MM.1S (cell line): ENCODE results near the gene IL17RE.

Experiments used
- DNase-seq: peaks from one replicate; pipeline ENCODE4 v3.0.0-alpha.2; 2015
- H2AFZ ChIP-seq: fragments of 300-600 bp; sonication (generic); 2 replicates; pipeline ENCODE4 v1.6.0; 2016; ENCODE audit warnings: antibody characterized with exemption, low read length
- H3F3A ChIP-seq: fragments of 300-600 bp; sonication (generic); 2 replicates; pipeline ENCODE4 v1.6.1; 2016; ENCODE audit warnings: mild to moderate bottlenecking, antibody characterized with exemption, low read length, moderate library complexity, mixed read lengths; ENCODE audit not compliant: insufficient read depth
- H3K27ac ChIP-seq: fragments of 300-600 bp; sonication (generic); 2 replicates; pipeline ENCODE4 v1.5.1; 2016; ENCODE audit warnings: mild to moderate bottlenecking, low read length
- H3K27me3 ChIP-seq: fragments of 300-600 bp; sonication (generic); replicated peaks from 2 replicates; pipeline ENCODE4 v1.6.0; 2016; ENCODE audit warnings: low read length; ENCODE audit not compliant: insufficient read depth
- H3K36me3 ChIP-seq: fragments of 300-600 bp; sonication (generic); replicated peaks from 2 replicates; pipeline ENCODE4 v1.6.1; 2016; ENCODE audit warnings: mild to moderate bottlenecking, low read length, mixed read lengths; ENCODE audit not compliant: insufficient read depth
- H3K4me1 ChIP-seq: fragments of 300-600 bp; sonication (generic); 2 replicates; pipeline ENCODE4 v1.6.1; 2016; ENCODE audit warnings: low read length, mixed read lengths
- H3K4me2 ChIP-seq: fragments of 300-600 bp; sonication (generic); 2 replicates; pipeline ENCODE4 v1.6.0; 2016; ENCODE audit warnings: low read depth, low read length
- H3K4me3 ChIP-seq: fragments of 300-600 bp; sonication (generic); 2 replicates; pipeline ENCODE4 v1.5.1; 2016; ENCODE audit warnings: low read length, mixed read lengths
- H3K79me2 ChIP-seq: fragments of 300-600 bp; sonication (generic); 2 replicates; pipeline ENCODE4 v1.6.1; 2016; ENCODE audit warnings: mixed run types, low read length, mixed read lengths
- H3K9ac ChIP-seq: fragments of 300-600 bp; sonication (generic); 2 replicates; pipeline ENCODE4 v1.6.1; 2016; ENCODE audit warnings: low read length, mixed read lengths
- H3K9me2 ChIP-seq: fragments of 300-600 bp; sonication (generic); replicated peaks from 2 replicates; pipeline ENCODE4 v1.6.1; 2016; ENCODE audit warnings: mild to moderate bottlenecking, low read length, mixed read lengths; ENCODE audit not compliant: insufficient read depth
- H3K9me3 ChIP-seq: fragments of 300-600 bp; sonication (generic); replicated peaks from 2 replicates; pipeline ENCODE4 v1.6.1; 2016; ENCODE audit warnings: mild to moderate bottlenecking, low read length, mixed read lengths; ENCODE audit not compliant: insufficient read depth
- H4K20me1 ChIP-seq: fragments of 300-600 bp; sonication (generic); 2 replicates; pipeline ENCODE4 v1.6.1; 2016; ENCODE audit warnings: mild to moderate bottlenecking, low read length, moderate library complexity, mixed read lengths; ENCODE audit not compliant: insufficient read depth
- EZH2 ChIP-seq: fragments of 300-600 bp; sonication (generic); optimal IDR thresholded peaks from 2 replicates; pipeline ENCODE3; 2017; ENCODE audit warnings: low read depth, mild to moderate bottlenecking, antibody characterized with exemption, low read length, mixed read lengths
- EZH2phosphoT487 ChIP-seq: fragments of 300-600 bp; sonication (generic); IDR thresholded peaks from 2 replicates; pipeline ENCODE4 v1.6.1; 2018; ENCODE audit warnings: antibody characterized with exemption, low read length
- TF ChIP-seq, protein P1 (sequence below): fragments of 300-600 bp; sonication (generic); IDR thresholded peaks from 2 replicates; pipeline ENCODE4 v1.5.1; 2016; ENCODE audit warnings: antibody characterized with exemption, low read length, mixed read lengths

Gene IL17RE

DNA sequence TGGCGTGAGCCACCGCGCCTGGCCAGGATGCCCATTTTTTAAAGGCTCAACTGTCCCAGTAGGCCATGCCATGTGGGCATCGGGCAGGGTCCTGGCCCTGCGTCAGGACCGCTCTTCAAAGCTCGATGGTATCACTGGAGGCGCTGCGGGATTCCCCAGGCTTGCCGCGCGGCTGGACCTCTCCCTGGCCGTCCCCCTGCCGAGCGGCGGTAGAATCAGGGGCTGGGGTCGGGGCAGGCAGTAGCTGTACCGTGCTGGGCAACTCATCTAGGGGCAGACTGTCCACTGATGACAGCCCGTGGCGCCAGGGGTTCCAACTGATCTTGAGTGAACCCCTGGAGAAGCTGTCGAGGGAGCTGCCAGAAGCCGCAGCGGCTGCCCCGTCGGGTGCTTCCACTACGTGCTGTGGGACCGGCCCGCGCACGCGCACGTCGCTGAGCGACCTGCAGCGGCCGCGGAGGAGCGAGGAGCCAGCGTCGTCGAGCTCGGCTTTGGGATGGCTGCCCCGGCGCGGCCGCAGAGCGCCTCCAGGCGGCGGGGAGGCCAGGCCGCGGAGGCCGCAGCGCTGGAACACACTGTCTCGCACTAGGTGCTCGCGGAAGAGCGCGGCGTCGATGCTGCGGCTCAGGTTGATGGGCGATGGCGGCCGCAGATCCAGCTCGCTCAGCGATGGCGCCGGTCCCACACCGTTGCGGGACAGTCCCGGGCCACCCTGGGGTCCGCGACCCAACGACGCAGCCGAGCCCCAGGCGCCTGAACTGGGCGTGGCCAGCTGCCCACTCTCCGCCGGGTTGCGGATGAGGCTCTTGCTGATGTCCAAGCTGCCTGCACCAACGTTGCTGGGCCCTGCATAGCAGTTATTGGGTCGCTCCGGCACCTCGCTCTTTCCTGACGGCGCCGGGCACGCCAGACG is 43.7 kb downstream of the IL17RE start:
- H3K36me3 ChIP-seq, result no peaks in the 10 kb centered on the region
- H3K27ac ChIP-seq, result no peak overlapping the region
- TF ChIP-seq EZH2phosphoT487 (no peak), EZH2 (no peak)
- TF ChIP-seq, protein P1, sequence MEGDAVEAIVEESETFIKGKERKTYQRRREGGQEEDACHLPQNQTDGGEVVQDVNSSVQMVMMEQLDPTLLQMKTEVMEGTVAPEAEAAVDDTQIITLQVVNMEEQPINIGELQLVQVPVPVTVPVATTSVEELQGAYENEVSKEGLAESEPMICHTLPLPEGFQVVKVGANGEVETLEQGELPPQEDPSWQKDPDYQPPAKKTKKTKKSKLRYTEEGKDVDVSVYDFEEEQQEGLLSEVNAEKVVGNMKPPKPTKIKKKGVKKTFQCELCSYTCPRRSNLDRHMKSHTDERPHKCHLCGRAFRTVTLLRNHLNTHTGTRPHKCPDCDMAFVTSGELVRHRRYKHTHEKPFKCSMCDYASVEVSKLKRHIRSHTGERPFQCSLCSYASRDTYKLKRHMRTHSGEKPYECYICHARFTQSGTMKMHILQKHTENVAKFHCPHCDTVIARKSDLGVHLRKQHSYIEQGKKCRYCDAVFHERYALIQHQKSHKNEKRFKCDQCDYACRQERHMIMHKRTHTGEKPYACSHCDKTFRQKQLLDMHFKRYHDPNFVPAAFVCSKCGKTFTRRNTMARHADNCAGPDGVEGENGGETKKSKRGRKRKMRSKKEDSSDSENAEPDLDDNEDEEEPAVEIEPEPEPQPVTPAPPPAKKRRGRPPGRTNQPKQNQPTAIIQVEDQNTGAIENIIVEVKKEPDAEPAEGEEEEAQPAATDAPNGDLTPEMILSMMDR, result no peak
- no peaks in the 10 kb centered on the region for H3K27me3 ChIP-seq
- H3K4me2 ChIP-seq, result no peak overlapping the region
- H3K4me1 ChIP-seq, result 0 out of 2 replicates have a peak, but pooled peaks cover 1% of the 10 kb centered on the region
- DNase-seq, result no peak
- no peak overlapping the region for H2AFZ ChIP-seq
- no peaks in the 10 kb centered on the region for H3K79me2 ChIP-seq
- no peaks in the 10 kb centered on the region for H3K9me2 ChIP-seq
- H3F3A ChIP-seq, result no peaks in the 10 kb centered on the region
- no peak overlapping the region for H3K9ac ChIP-seq
- H4K20me1 ChIP-seq, result no peaks in the 10 kb centered on the region
- no peaks in the 10 kb centered on the region for H3K9me3 ChIP-seq
- H3K4me3 ChIP-seq, result no peak overlapping the region

DNA sequence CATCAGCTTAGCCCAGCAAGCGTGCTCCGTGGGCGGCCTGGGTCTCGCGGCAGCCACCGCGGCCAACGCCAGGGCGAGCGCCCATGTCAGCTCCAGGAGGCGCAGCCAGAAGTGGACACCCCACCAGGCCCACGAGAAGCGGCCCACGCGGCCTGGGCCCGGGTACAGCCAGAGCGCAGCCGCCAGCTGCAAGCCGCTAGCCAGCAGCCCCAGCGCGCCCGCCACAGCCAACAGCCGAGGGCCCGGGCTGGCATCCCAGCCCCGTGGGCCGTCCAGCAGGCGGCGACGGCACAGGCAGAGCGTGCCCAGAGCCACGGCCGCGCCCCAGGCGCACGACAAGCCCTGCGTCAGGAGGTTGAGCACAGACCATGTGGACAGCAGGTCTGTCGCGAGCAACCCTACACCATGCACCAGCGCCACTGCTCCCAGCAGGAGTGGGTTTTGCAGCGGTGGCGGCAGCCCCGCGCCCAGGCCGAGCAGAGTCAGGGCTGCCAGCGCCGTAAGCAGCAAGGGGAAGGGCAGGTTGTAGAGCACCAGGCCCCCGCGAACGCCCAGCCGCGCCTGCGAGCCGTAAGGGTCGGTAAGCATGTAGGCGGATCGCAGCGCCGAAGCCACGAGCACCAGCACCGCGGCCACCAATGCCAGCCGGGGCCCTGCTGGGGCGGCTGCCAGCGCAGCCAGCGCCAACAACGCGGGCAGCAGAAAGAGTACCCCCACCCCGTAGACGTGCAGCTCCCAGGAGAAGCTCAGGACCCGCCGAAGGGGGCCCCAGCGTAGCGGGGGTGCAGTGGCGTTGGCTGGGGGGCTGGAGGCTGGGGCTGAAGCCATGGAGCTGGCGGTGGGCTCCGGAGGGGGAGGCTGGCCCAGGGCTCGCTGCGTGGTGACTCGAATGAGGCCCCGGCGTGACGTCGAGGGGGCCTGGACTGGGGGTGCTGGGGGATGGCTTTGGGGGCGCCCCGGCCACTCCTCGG is 44.7 kb downstream of the IL17RE start:
- no peaks in the 10 kb centered on the region for H3F3A ChIP-seq
- no peak overlapping the region for H3K9ac ChIP-seq
- H3K36me3 ChIP-seq, result no peaks in the 10 kb centered on the region
- H3K4me3 ChIP-seq, result no peak overlapping the region
- DNase-seq, result no peak
- no peak for TF ChIP-seq EZH2phosphoT487
- no peak for TF ChIP-seq EZH2
- TF ChIP-seq, protein P1, result no peak
- no peaks in the 10 kb centered on the region for H3K9me2 ChIP-seq
- H4K20me1 ChIP-seq, result no peaks in the 10 kb centered on the region
- H3K4me1 ChIP-seq, result 0 out of 2 replicates have a peak, but pooled peaks cover 5% of the 10 kb centered on the region
- H3K79me2 ChIP-seq, result no peaks in the 10 kb centered on the region
- H3K27me3 ChIP-seq, result no peaks in the 10 kb centered on the region
- no peak overlapping the region for H3K27ac ChIP-seq
- no peak overlapping the region for H2AFZ ChIP-seq
- H3K9me3 ChIP-seq, result no peaks in the 10 kb centered on the region
- H3K4me2 ChIP-seq, result no peak overlapping the region

DNA sequence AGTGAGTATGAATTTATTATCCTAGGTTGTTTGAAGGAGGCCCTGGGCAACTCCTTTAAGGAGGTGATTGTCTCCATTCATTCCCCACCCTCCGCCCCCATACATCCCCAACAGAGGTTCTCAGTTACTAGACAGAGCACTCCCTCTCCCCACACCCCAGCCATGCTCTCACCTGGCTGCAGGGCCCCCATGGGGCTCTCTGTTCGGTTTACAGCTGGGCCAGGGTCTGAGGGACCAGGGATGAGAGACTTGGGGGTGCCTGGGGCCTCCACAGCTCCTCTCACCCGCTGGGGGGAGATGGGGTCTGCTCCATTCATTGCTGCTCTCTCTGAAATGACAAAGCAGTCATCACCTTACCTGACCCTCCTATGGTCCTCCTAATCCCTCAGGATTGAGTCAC is 45.9 kb downstream of the IL17RE start:
- Histone ChIP-seq H3K79me2 (no peaks in the 10 kb centered on the region), H3F3A (no peaks in the 10 kb centered on the region), H3K4me2 (no peak overlapping the region), H3K36me3 (no peaks in the 10 kb centered on the region), H3K27ac (no peak overlapping the region), H3K9me3 (no peaks in the 10 kb centered on the region), H2AFZ (no peak overlapping the region), H3K27me3 (no peaks in the 10 kb centered on the region), H4K20me1 (no peaks in the 10 kb centered on the region), H3K4me3 (no peak overlapping the region), H3K4me1 (0 out of 2 replicates have a peak, but pooled peaks cover 5% of the 10 kb centered on the region), H3K9ac (no peak overlapping the region), H3K9me2 (no peaks in the 10 kb centered on the region)
- TF ChIP-seq, protein P1, result no peak
- TF ChIP-seq EZH2, result no peak
- TF ChIP-seq EZH2phosphoT487, result no peak
- DNase-seq, result no peak
